ENCODE measurements around the gene KIF26B. TPM values are rescaled to one million over a fixed set of nuclear protein-coding genes. Genes with fewer than 3 reads are reported as not detected.

Gene KIF26B
- total and polyA plus RNA-seq, 10 of the 15 experiments (the other 5 are each of a cell fraction or from before 2014, with no cell fraction given), result 0.35 to 11.6 (median 2.2) TPM

DNA sequence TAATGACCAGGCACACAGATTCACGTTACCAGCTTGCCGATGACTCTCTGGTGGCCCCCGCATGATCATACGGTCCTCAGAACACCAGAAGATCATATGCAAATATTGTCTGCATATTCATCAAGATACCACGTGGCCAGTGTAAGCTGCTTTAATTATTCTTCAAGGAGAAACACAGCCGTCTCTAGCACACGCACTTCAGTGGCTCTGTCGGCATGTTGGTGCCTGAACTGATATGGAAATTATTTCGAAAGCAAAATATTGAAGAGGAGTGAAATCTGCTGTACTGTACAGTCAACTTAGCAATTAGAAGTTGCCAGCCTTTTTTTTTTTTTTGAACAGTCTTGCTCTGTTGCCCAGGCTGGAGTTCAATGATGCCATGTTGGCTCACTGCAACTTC is 5.9 kb upstream of the KIF26B start (continued):
- TF ChIP-seq, protein P1, sequence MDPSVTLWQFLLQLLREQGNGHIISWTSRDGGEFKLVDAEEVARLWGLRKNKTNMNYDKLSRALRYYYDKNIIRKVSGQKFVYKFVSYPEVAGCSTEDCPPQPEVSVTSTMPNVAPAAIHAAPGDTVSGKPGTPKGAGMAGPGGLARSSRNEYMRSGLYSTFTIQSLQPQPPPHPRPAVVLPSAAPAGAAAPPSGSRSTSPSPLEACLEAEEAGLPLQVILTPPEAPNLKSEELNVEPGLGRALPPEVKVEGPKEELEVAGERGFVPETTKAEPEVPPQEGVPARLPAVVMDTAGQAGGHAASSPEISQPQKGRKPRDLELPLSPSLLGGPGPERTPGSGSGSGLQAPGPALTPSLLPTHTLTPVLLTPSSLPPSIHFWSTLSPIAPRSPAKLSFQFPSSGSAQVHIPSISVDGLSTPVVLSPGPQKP (IDR thresholded peaks at IDR 0.05; ENCODE audit: low read depth, low read length), result no peak
- TF ChIP-seq NFYB (IDR thresholded peaks at IDR 0.05; ENCODE audit: insufficient read depth, low read depth, low read length), result no peak
- no peak for TF ChIP-seq SMAD5 (IDR thresholded peaks at IDR 0.05; ENCODE audit: low read depth)
- no peak for TF ChIP-seq GATAD2B (conservative IDR thresholded peaks at IDR 0.05; ENCODE audit: low read depth)
- TF ChIP-seq ZBED1 (IDR thresholded peaks at IDR 0.05; ENCODE audit: borderline replicate concordance), result no peak
- no peak for TF ChIP-seq MYB (IDR thresholded peaks at IDR 0.05; ENCODE audit: borderline replicate concordance, low read depth, low read length)
- TF ChIP-seq STAT3 (IDR thresholded peaks at IDR 0.05; ENCODE audit: low read depth, low read length), result no peak

DNA sequence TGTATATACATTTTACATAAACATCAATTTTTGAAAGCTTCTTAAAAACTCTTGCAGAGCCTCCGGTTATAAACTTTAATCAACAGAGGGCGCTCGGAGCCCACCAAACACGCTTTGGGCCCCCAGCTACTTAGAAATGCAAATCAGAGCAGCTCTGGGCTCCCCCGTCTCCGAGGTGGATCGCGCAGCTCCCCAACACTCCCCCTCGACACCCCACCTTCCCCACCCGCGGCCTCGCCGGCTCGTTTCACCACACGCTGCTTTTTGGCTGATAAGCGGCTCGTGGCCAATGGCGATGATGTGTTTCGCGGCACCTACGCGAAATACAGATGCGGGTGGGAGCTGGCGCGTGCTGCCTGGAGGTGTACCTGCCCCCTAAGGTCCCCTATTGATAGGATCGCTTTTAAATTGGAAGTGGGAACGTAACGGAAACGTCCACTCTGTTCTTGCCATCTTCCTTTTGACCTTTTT is 1.7 kb upstream of the KIF26B start:
- H3K27me3 ChIP-seq (replicated peaks in 1 of 2; ENCODE audit: control insufficient read depth in 2 of 2, insufficient read depth in 2 of 2, low read length in 1 of 2), result peaks cover 12 to 29% of the 10 kb centered on the region in 2 experiments
- H4K20me1 ChIP-seq (ENCODE audit: control insufficient read depth, insufficient read depth), result no peaks in the 10 kb centered on the region; the same call in 1 of the 2 replicates
- H3K79me2 ChIP-seq (ENCODE audit: control insufficient read depth, insufficient read depth, low read length), result no peaks in the 10 kb centered on the region
- peak; percentile 87 for FAIRE-seq
- no peak overlapping the region for H3K27ac ChIP-seq (ENCODE audit: control insufficient read depth, insufficient read depth)
- no peaks in the 10 kb centered on the region for H3K36me3 ChIP-seq (ENCODE audit: control insufficient read depth in 2 of 2, insufficient read depth in 2 of 2, low read length in 1 of 2)
- in situ Hi-C loops (cut with MboI) (loop anchor here (5.0 to 10.0 kb wide), 2 partner anchors 849 to 1542 kb away; no protein-coding TSS in a partner anchor), intact Hi-C loops (cut with micrococcal nuclease; ENCODE audit: unreplicated experiment) (loop anchor here (1.0 to 10.0 kb wide), 9 partner anchors 122 to 1602 kb away; no protein-coding TSS in a partner anchor)
- peak overlapping the region; percentile 79 for H2AFZ ChIP-seq (ENCODE audit: control insufficient read depth, low read depth, low read length)
- peak overlapping the region; percentile 62 for H3K4me3 ChIP-seq
- ChIA-PET POLR2A (interaction anchor here (0.9 kb wide), 1 partner anchor 850 kb away, joined by 4 read pairs; no protein-coding TSS in a partner anchor), RAD21 (ENCODE audit: unreplicated experiment) (interaction anchor here (0.7 to 1.7 kb wide), 13 partner anchors 14 to 1296 kb away, joined by 3 to 19 read pairs (median 4); no protein-coding TSS in a partner anchor), SMC1A (ENCODE audit: uncharacterized antibody, unreplicated experiment) (interaction anchor here (0.5 to 1.7 kb wide), 16 partner anchors 8 to 1339 kb away, joined by 3 to 7 read pairs (median 4); no protein-coding TSS in a partner anchor), CTCF (interaction anchor here (0.6 to 2.9 kb wide), 49 partner anchors 9 to 1545 kb away, joined by 3 to 29 read pairs (median 3); no protein-coding TSS in a partner anchor)
- peaks cover 18% of the 10 kb centered on the region for H3K4me1 ChIP-seq (ENCODE audit: control insufficient read depth, insufficient read depth, low read length)
- no peak for DNase-seq (ENCODE audit: low read depth, low spot score)
- H3K9ac ChIP-seq (ENCODE audit: control insufficient read depth, insufficient read depth, low read length), result peak overlapping the region; percentile 32; the same call in 1 of the 2 replicates
- H3K9me3 ChIP-seq (replicated peaks; ENCODE audit: control insufficient read depth, insufficient read depth, low read length), result no peaks in the 10 kb centered on the region
- 1% methylated on average over 28 of the region's 29 CpGs for whole genome bisulfite sequencing (ENCODE audit: insufficient coverage, insufficient replicate concordance, low lambda C conversion rate, missing lambda C conversion rate)
- no TSS peak for BruUV-seq (replicated peaks)
- H3K4me2 ChIP-seq (ENCODE audit: control insufficient read depth, insufficient read depth), result peak overlapping the region; percentile 100
- ATAC-seq, result peak; percentile 41
- TF ChIP-seq SMARCA5 (IDR thresholded peaks at IDR 0.05) (no peak), TBL1XR1 (IDR thresholded peaks at IDR 0.05; ENCODE audit: low read depth, low read length) (no peak), SUZ12 (IDR thresholded peaks at IDR 0.05; ENCODE audit: unreplicated experiment) (peak; percentile 21), RAD21 (IDR thresholded peaks at IDR 0.05; ENCODE audit: insufficient read depth, low read depth, low read length) (peak; percentile 89), MEF2A (IDR thresholded peaks at IDR 0.05; ENCODE audit: insufficient read depth, low read depth, low read length) (no peak), NFYA (IDR thresholded peaks at IDR 0.05; ENCODE audit: borderline replicate concordance, low read depth, low read length) (no peak), POU2F2 (IDR thresholded peaks at IDR 0.05; ENCODE audit: borderline replicate concordance, low read depth, low read length) (peak; percentile 77; the same call in 2 of the 3 replicates), NR2C1 (IDR thresholded peaks at IDR 0.05) (no peak), LARP7 (IDR thresholded peaks at IDR 0.05) (no peak), EP300 (IDR thresholded peaks at IDR 0.05; ENCODE audit: borderline replicate concordance in 1 of 2, control insufficient read depth in 1 of 2, low read depth in 2 of 2, low read length in 2 of 2) (no peak), SREBF2 (IDR thresholded peaks at IDR 0.05; ENCODE audit: low read length) (no peak), ATF7 (IDR thresholded peaks at IDR 0.05; ENCODE audit: low read depth) (no peak), SMC3 (IDR thresholded peaks at IDR 0.05; ENCODE audit: borderline replicate concordance, low read length) (peak; percentile 62; the same call in 1 of the 2 replicates)
- TF ChIP-seq, protein P2, sequence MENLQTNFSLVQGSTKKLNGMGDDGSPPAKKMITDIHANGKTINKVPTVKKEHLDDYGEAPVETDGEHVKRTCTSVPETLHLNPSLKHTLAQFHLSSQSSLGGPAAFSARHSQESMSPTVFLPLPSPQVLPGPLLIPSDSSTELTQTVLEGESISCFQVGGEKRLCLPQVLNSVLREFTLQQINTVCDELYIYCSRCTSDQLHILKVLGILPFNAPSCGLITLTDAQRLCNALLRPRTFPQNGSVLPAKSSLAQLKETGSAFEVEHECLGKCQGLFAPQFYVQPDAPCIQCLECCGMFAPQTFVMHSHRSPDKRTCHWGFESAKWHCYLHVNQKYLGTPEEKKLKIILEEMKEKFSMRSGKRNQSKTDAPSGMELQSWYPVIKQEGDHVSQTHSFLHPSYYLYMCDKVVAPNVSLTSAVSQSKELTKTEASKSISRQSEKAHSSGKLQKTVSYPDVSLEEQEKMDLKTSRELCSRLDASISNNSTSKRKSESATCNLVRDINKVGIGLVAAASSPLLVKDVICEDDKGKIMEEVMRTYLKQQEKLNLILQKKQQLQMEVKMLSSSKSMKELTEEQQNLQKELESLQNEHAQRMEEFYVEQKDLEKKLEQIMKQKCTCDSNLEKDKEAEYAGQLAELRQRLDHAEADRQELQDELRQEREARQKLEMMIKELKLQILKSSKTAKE (IDR thresholded peaks at IDR 0.05; ENCODE audit: low read depth, poor library complexity, severe bottlenecking), result no peak
